IMR-90 (cell line): ENCODE measurements around the gene SH2B3.

Source experiments
- BHLHE40 ChIP-seq: fragments of 150-350 bp; IDR thresholded peaks from 2 replicates; pipeline ENCODE4 v1.6.1; 2016; ENCODE audit warnings: mild to moderate bottlenecking, low read depth, low read length
- CEBPB ChIP-seq: IDR thresholded peaks from 2 replicates; pipeline ENCODE4 v1.6.1; 2012; ENCODE audit warnings: low read depth, low read length, improper control_type of control experiment
- CHD1 ChIP-seq: IDR thresholded peaks from 2 replicates; pipeline ENCODE4 v1.6.1; 2012; ENCODE audit warnings: low read depth, low read length, improper control_type of control experiment
- CTCF ChIP-seq: conservative IDR thresholded peaks from 2 replicates; pipeline ENCODE4 v1.5.1; 2012; ENCODE audit warnings: mild to moderate bottlenecking, low read depth, low read length, improper control_type of control experiment
- POLR2A ChIP-seq: IDR thresholded peaks from 2 replicates; pipeline ENCODE4 v1.6.1; 2012; ENCODE audit warnings: mild to moderate bottlenecking, low read depth, low read length
- RAD21 ChIP-seq: IDR thresholded peaks from 2 replicates; pipeline ENCODE4 v1.6.1; 2012; ENCODE audit warnings: low read length, improper control_type of control experiment
- RCOR1 ChIP-seq: IDR thresholded peaks from 2 replicates; pipeline ENCODE4 v1.6.1; 2012; ENCODE audit warnings: mild to moderate bottlenecking, low read length, improper control_type of control experiment; ENCODE audit not compliant: insufficient replicate concordance
- SMC3 ChIP-seq: fragments of 150-350 bp; IDR thresholded peaks from 2 replicates; pipeline ENCODE4 v1.6.1; 2016; ENCODE audit warnings: low read depth, mild to moderate bottlenecking, antibody characterized with exemption, low read length, moderate library complexity

GRCh38 chr12:111413442-111414086 is 7.8 kb downstream of the SH2B3 start:
- no peak for TF ChIP-seq CTCF
- no peak for TF ChIP-seq RCOR1
- no peak for TF ChIP-seq RAD21
- no peak for TF ChIP-seq CHD1
- no peak for TF ChIP-seq POLR2A
- 0 out of 2 replicates have a peak, but pooled peaks have one; percentile 3 for TF ChIP-seq CEBPB
- TF ChIP-seq SMC3: no peak
- TF ChIP-seq BHLHE40: peak; percentile 60
